Measurements from ENCODE around the gene STXBP6. TPM values are rescaled to one million over a fixed set of nuclear protein-coding genes. Genes with fewer than 3 reads are reported as not detected.

Gene STXBP6
- polyA plus RNA-seq, 1 donor from 2014 or later, result 14.6 TPM

GRCh38 chr14:25001156-25001555 lies 48.8 kb downstream of the STXBP6 start:
- H3F3A ChIP-seq (ENCODE audit: insufficient read depth, low read length, poor library complexity, severe bottlenecking), result no peaks in the 10 kb centered on the region
- H3K4me2 ChIP-seq (ENCODE audit: low read length), result no peak overlapping the region
- no peaks in the 10 kb centered on the region for H3K9me3 ChIP-seq (ENCODE audit: low read length)
- H3K27ac ChIP-seq (ENCODE audit: low read length), result no peak overlapping the region
- H3K27me3 ChIP-seq (ENCODE audit: insufficient read depth, low read depth, low read length), result no peaks in the 10 kb centered on the region
- H3K9ac ChIP-seq (ENCODE audit: low read length), result no peak overlapping the region
- H3K79me2 ChIP-seq (replicated peaks; ENCODE audit: insufficient read depth, low read length), result no peaks in the 10 kb centered on the region
- no peaks in the 10 kb centered on the region for H4K20me1 ChIP-seq (ENCODE audit: insufficient read depth)
- no peaks in the 10 kb centered on the region for H3K36me3 ChIP-seq (ENCODE audit: insufficient read depth, low read length)
- no peaks in the 10 kb centered on the region for H3K9me2 ChIP-seq (ENCODE audit: insufficient read depth, low read length)
- no peak for TF ChIP-seq POLR2AphosphoS5 (IDR thresholded peaks at IDR 0.05)
- TF ChIP-seq EZH2 (IDR thresholded peaks at IDR 0.05; ENCODE audit: borderline replicate concordance, insufficient read depth, low read length, poor library complexity, severe bottlenecking), result no peak
- TF ChIP-seq EP300 (conservative IDR thresholded peaks at IDR 0.05; ENCODE audit: poor library complexity, severe bottlenecking), result no peak
- TF ChIP-seq SMC3 (conservative IDR thresholded peaks at IDR 0.05; ENCODE audit: poor library complexity), result no peak
- TF ChIP-seq CTCF (IDR thresholded peaks at IDR 0.05; ENCODE audit: poor library complexity, severe bottlenecking), result no peak
- no peak for TF ChIP-seq REST (IDR thresholded peaks at IDR 0.05; ENCODE audit: borderline replicate concordance)
- TF ChIP-seq RAD21 (conservative IDR thresholded peaks at IDR 0.05), result no peak
- TF ChIP-seq MXI1 (conservative IDR thresholded peaks at IDR 0.05; ENCODE audit: poor library complexity, severe bottlenecking), result no peak
- no peak for TF ChIP-seq TAF1 (IDR thresholded peaks at IDR 0.05; ENCODE audit: low read depth)
- no peak overlapping the region for H3K4me3 ChIP-seq (ENCODE audit: low read length)
- H2AFZ ChIP-seq (ENCODE audit: low read depth, low read length), result no peak overlapping the region

- Histone ChIP-seq H4K20me1 (ENCODE audit: insufficient read depth) (no peaks in the 10 kb centered on the region), H3K9ac (ENCODE audit: low read length) (no peak overlapping the region), H3K9me3 (ENCODE audit: low read length) (no peaks in the 10 kb centered on the region), H3K27me3 (ENCODE audit: insufficient read depth, low read depth, low read length) (no peaks in the 10 kb centered on the region), H3K4me3 (ENCODE audit: low read length) (no peak overlapping the region), H3K79me2 (replicated peaks; ENCODE audit: insufficient read depth, low read length) (no peaks in the 10 kb centered on the region), H3K27ac (ENCODE audit: low read length) (no peak overlapping the region), H2AFZ (ENCODE audit: low read depth, low read length) (no peak overlapping the region), H3K9me2 (ENCODE audit: insufficient read depth, low read length) (no peaks in the 10 kb centered on the region), H3K36me3 (ENCODE audit: insufficient read depth, low read length) (no peaks in the 10 kb centered on the region), H3K4me2 (ENCODE audit: low read length) (no peak overlapping the region), H3F3A (ENCODE audit: insufficient read depth, low read length, poor library complexity, severe bottlenecking) (no peaks in the 10 kb centered on the region)
- TF ChIP-seq SMC3 (conservative IDR thresholded peaks at IDR 0.05; ENCODE audit: poor library complexity), result no peak
- no peak for TF ChIP-seq TAF1 (IDR thresholded peaks at IDR 0.05; ENCODE audit: low read depth)
- no peak for TF ChIP-seq CTCF (IDR thresholded peaks at IDR 0.05; ENCODE audit: poor library complexity, severe bottlenecking)
- no peak for TF ChIP-seq MXI1 (conservative IDR thresholded peaks at IDR 0.05; ENCODE audit: poor library complexity, severe bottlenecking)
- no peak for TF ChIP-seq EP300 (conservative IDR thresholded peaks at IDR 0.05; ENCODE audit: poor library complexity, severe bottlenecking)
- TF ChIP-seq POLR2AphosphoS5 (IDR thresholded peaks at IDR 0.05), result no peak
- no peak for TF ChIP-seq RAD21 (conservative IDR thresholded peaks at IDR 0.05)
- TF ChIP-seq EZH2 (IDR thresholded peaks at IDR 0.05; ENCODE audit: borderline replicate concordance, insufficient read depth, low read length, poor library complexity, severe bottlenecking), result no peak
- no peak for TF ChIP-seq REST (IDR thresholded peaks at IDR 0.05; ENCODE audit: borderline replicate concordance)
Observed at GRCh38 chr14:24999157-24999556, 50.8 kb downstream of the STXBP6 start.

Measured in neural cell (in vitro differentiated cells).